Measurements from ENCODE around the gene OLFM2.

GRCh38 chr19:9972103-9972502 lies 35.8 kb upstream of the OLFM2 start:
- TF ChIP-seq CTCF (IDR thresholded peaks at IDR 0.05) (no peak), POLR2A (IDR thresholded peaks at IDR 0.05) (no peak)
